ENCODE results near the gene ERC2.

Gene ERC2

GRCh38 chr3:55490276-55490913, 977.9 kb downstream of the ERC2 start:
- no peak for DNase-seq (ENCODE audit: low read depth)

DNA sequence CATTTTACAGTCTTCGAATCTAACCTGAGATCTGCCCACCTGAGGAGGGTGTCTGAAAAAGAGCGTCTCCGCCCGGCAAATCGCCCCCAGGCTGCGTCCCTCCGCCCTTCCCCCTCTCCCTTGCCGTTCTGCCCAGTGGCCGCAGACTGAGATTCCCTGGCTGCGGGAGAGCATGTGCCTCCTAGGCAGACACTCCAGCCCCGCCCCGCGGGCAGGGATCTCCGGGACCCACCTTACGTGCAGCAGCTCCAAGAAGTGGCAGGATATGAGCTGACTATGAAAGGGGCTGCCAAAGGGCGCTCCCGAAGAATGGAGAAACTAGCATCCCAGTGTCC, 978.5 kb downstream of the ERC2 start:
- DNase-seq (ENCODE audit: low read depth) = no peak

- DNase-seq (ENCODE audit: low read depth) = peak; percentile 78
Observed at GRCh38 chr3:55488398-55489055, 979.7 kb downstream of the ERC2 start.

- peak; percentile 69 for DNase-seq (ENCODE audit: low read depth)
Observed at GRCh38 chr3:55487381-55488241, 980.7 kb downstream of the ERC2 start.

DNA sequence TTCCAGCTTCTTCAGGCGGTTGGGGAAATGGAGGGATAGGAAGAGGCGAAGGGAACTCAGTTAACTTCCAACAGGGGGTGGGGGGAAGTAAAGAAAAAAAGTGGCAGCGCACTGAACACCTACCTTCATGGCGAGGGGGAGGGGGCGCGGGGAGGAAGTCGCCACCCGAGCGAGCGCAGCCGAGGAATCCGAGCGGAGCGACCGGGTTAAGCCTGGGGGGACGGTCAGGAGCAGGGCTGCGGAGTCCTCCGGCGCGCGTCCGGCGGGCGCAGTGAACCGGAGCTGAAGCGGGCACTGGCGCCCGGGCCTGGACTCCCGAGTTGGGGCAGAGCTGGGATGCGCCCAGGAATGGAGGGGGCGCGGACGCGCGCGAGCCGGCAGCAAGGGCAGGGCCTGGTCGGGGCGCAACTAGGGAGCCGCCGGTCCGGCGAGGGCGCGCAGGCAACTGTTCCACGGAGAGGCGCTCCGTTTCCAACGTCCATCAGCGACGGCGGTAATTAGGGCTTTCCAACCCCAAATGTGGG, 981.3 kb downstream of the ERC2 start, which contains the start of gene WNT5A:
Gene WNT5A (minus strand): TSS at position 450 of the 524 bp plus-strand sequence. CDS start 321 bp downstream, at position 129.
- DNase-seq (ENCODE audit: low read depth) = peak; percentile 64

DNA sequence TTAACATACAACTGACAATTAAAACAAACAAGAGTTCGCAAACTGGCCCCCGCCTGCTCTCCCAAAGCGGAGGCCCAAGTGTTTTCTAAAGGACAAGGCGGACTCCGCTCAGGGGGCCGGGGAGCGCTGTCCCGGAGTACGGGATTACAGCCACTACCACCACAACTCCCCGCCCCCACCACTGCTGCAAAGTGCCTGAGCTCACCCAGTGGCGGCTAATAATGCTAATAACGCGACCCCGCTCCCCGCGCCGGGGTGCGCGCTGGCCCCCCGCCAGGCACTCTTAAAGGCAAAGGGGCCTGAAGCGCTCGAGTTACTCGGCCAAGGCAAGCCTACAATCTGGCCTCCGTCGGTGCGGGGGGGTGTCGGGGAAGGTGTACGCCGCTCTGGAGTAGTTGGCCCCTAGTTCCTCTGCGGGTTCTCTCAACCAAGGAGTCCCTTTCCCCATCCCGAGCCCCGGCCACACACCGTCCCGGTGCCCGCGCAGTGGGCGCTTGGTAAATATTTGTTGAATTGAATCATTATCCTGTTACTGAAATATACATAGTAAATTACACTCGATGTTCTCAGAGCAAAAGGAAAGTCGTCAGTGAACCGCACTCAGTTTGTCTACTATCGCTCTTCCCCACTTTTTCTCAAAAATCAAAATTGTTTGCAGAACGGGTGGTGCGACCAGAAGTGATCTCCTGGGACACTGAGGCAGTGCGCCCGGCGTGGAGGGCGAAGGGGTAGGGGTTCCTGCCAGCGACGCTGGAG, 982.0 kb downstream of the ERC2 start:
- DNase-seq (ENCODE audit: low read depth) = peak; percentile 79

DNA sequence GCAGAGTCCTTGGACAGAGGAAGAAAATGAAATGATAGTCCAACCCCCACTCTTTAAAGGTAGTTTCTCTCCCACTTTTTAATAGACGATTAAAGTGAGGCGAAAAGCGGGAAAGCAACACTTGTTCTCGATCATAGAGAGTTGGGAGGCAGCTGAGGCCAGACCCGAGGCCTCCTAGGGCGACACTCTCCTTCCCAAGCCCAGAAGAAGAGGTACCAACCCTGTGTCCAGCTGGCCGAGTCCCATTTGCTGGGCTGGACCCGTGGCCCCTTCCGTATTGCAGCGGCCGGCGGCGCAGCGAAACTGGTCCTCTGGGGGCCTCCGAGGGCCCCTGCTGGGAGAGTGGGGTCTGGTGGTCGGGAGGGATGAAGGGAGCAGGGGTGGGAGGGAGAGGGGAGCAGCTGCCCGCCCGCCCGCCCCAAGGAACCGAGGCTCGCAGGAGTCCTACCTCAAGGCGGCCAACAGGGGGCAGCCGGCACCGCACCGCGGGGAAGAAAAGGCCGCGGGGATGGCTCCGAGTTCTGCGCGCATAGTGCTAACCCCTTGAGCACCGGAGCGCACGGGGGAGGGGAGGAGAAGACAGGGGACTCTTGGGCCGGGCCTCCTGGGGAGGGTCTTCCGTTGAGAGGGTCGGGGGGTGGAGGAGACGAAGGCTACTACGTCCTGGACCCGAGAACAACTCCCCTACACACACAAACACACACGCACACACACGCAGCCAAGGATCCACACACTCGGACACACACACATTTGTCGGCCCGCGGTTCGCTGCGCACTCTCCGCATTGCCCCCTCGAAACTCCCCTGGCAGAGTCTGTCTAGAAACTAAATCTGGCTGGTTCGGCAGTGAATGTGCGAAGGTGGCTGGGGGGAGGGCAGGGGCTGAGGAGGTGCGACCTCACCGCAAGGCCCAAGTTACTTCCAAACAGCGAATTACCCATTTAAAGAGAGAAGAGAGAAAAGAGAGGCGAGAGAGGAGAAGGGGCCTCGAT, 983.2 kb downstream of the ERC2 start:
- peak; percentile 87 for DNase-seq (ENCODE audit: low read depth)

DNA sequence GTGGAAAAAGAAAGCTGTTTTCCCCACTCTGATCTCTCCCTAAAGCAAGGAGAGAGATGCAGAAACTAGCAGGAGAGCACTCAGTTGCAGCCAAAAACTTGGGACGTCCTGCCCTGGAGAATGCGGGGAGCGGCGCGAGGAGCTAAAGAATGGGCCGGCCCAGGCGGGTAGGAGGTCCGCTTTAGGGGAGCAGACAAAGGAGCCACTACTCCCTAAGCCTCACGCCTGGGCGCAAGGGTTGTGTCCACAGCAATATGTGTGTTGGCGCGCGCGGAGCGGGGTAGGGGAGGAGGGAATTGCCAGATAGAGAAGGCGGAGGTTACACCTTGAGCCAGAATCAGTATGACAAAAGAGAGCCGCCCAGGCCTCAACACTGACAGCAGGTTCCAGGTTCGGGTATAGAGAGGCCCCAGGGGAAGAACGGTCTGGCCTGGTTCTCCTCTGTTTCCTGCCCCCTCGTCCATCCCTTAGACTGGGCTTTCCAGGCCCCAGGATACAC, 984.0 kb downstream of the ERC2 start:
- DNase-seq (ENCODE audit: low read depth) = peak; percentile 27

DNA sequence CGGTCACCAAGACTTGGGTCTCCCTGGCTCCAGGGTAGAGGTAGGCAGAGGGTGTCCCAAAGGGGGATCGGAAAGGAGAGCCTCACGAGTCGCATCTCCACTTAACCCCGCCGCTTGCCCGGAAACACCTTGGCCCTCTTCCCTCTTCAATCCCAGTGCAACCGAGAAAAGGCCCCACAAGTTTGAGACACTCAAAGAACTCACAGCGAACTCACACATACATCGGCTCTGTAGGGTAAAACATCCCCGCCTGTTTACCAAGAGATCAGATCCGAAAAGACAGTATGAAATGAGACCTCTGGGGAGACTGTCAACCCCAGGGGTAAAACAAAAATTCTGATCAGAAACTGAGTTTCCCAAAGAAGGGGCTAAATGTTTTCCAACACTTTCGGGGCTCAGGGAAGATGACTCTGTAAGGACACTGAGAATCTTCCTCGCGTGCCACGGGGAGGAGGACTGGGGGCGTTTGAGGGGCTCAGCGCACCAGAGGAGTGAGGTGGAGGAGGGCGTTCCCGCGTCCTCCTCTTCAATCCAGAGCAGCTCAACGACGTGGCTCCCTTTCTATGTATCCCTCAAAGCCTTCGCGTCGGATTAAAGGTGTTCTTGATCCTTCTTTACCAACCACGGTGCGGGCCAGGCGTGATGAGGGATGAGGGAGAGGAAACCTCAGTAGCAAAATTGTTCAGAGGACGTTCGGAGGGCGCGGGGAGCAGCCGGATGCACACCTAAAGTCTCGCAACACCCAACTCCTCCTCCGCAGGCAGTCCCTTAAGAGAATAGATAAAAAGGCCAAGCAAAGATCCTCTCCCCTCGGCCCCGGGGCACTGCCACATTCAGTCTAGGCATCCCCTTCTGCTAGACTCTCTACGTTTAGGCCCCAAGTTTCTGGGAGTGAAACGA, 984.8 kb downstream of the ERC2 start:
- peak; percentile 53 for DNase-seq (ENCODE audit: low read depth)

DNA sequence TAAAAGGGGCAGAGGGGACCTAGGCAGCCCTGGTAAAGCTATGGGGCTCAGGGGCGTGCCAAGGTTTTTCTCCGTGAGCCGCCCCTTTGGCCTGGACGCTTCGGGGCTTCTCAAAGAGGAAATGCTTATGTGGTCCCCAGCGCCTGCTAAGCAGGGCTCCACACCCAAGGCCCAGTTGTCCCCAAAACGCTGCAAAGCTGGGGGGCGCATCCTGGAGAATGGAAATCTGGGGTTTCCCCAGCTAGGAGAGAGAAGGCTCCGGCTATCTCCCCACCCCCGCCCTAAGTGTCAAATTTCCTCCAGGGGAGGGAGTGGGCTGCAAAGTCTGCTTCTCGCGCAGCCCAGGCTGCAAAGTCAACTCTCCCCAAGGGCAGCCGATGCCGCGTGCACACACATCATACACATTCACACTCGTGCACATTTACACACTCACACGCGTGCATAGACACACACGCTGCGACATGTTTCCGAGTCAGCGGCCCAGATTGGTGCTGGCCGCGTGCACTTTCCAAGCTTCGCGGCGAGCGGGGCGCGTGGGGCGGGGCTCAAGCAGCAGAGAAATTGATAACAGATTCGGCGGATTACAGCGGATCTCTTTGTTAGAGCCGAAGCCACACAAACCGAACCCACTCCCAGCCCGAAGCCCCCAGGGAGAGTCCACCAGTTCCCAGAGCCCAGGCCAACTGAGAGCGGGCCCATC, 985.6 kb downstream of the ERC2 start:
- DNase-seq (ENCODE audit: low read depth) = peak; percentile 76

DNA sequence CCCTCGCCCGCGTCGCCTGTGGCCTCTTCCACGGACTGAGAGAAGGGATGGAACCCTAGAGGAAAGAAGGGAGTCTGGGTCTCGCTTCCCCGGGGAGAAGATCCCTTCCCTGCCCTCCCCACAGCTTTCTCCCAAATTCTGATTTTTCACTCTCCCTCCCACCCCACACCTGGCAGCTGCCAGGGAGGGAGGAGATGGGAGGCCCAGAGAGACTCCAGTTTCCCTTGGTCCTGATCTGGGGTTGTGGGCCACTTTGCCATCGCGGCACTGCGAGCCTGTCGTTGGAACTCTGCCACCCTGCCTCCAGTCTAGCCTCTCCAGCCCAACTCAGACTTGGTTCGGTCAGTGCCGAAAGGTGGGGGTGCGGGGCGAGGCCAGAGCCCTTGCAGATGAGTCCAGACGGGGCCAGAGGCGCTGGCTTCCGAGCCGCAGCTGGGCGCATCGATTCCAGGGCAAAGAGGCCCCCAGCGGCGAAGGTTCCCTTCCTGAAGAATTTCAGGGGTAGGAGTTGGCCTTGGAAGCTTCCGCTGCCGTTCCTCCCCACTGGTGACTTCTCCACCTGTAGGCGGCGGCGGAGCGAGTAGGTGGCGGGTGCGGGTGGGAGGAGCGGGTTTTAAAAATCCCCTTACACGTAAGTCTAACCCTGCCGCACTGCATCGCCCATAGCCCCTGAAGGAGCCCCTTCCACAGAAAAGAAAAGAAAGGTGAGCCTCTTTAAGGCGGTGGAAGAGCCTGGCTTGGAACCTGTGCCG, 986.3 kb downstream of the ERC2 start:
- peak; percentile 59 for DNase-seq (ENCODE audit: low read depth)

DNA sequence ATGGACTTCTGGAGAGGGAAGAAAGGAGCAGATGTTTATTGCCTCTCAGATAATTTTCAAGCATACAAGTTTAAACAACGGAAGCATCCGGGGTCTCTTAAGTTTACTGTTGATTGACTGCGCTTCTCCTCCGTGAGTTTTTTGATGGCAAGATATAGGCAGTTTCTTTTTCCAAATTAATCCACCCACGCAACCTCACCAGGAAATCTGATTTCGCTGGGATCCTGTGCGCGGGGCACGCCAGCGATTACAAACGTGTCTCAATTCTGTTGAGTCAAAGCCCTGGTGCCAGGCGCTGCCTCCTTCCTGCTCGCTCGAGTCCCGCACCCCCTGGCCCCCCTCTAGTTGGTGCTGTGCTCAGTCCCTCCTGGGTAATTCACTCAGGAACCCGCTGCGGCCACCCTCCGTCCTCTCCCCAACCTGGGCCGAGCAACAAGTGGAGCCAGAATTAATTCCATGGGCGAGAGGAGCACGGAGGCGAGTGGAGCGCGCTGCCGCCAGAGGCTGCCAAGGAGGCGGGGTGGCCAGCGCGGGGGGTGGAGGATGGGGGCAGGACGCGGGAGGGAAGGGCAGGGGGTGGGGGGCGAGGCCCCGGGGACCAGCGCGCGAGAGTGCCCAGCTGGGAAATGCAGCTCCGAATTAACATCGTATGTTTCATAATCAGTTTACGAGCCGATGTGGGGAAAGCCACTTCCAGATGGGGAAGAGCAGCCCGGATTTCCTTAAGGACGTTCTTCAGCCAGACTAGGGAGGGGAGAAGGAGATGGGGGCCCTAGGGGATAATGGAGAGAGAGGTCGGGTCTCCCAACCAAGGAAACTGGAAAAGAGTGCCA, 987.1 kb downstream of the ERC2 start:
- peak; percentile 94 for DNase-seq (ENCODE audit: low read depth)

DNA sequence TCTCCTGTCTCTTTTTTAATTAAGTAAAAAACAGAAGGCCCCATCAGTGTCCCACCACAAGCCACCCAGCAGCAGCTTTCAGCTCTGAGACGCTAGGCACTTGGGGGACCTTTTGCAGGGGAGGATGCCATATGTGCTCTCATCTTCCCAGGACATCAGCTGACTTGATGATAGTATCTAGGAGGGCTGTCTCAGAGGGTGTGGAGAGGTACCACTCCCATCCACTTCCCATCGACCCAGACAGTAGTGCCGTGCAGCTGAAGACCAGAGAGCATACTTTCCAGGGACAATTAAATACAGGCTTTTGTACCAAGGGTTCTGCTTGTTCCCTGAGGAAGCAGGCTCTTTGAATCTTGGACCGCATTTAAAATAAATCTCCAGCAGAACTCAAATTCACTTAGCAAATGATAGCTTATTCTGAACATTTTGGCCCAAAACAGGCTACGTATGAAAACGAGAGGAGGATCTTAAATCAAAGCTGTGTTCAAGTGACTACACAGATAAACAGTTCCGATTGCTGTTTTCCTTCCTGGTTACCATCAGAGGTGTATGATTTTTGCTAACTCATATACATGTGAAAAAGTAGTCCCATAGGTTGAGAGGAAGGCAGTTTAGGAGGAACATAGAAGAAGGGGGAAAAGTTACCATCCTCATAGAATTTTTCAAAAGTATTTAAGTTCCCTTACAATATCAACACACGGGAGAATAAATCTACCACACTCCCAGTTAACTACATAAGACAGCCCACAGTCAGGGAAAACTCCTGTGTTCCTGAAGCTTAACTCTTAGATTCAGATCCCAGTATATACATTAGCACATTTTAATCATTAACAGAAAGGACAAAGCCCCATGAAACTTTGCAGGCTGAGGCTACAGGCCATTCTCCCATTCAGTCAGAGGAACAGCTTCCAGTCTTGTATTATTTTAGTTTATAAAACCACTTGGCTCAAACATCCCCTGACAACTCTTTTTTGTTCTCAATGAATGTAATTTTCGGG, 990.7 kb downstream of the ERC2 start:
- peak; percentile 43 for DNase-seq (ENCODE audit: low read depth)

DNA sequence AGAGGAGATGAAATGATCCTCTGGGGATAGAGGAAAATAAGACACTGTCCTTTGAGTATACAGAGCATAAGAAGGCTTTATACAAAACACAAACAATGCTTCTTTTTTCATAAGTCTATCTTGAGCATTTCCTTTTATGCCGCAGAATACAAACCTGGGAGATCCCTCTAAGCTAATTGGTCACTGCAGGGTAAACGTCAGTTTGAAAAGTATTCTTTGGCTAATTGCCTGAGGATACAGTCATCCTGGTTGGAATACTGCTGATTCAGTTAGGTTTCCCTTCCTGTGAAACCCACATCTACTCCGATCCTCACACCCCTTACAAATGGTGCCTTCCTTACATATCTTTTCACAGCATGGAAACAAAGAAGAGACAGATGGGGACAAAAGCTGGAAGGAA, 991.8 kb downstream of the ERC2 start:
- peak; percentile 80 for DNase-seq (ENCODE audit: low read depth)

DNA sequence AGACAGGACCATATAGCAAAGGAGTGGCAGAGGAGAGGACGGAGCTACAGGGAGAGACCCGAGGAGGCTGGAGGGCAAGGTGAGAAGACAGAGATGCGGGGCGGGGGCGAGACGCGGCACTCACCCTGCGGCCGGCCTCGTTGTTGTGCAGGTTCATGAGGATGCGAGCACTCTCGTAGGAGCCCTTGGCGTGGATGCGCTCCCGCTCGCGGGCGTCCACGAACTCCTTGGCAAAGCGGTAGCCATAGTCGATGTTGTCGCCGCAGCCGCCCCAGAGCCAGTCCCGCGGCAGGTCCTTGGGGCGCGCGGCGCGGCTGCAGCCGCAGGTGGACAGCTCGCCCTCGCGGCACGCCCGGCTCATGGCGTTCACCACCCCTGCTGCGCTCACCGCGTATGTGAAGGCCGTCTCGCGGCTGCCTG, 994.0 kb downstream of the ERC2 start:
- DNase-seq (ENCODE audit: low read depth) = no peak

- DNase-seq (ENCODE audit: low read depth) = no peak
Observed at GRCh38 chr3:55473788-55474187, 994.5 kb downstream of the ERC2 start.
